ENCODE data around the gene PAX9.

DNA sequence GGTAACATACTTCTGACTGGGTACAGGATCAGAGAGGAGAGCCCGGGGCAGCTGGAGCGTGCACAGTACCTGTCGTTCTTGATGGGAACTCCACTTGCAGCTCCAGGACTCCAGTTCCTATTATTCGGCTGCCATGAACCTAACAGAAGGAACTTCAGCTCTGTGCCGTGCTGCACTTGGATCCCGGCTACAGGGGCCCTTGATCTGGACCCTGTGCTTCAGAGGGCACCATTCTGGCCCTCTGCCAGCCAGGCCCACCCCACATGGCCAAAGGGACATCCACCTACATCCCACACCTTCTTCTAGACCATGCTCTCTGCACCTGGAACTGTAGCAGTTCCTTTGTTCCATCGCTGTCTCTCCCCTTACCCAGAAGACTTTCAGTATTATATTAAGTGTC is 58.2 kb downstream of the PAX9 start:
- no peak for TF ChIP-seq EP300 (IDR thresholded peaks at IDR 0.05)
- TF ChIP-seq, protein P1, sequence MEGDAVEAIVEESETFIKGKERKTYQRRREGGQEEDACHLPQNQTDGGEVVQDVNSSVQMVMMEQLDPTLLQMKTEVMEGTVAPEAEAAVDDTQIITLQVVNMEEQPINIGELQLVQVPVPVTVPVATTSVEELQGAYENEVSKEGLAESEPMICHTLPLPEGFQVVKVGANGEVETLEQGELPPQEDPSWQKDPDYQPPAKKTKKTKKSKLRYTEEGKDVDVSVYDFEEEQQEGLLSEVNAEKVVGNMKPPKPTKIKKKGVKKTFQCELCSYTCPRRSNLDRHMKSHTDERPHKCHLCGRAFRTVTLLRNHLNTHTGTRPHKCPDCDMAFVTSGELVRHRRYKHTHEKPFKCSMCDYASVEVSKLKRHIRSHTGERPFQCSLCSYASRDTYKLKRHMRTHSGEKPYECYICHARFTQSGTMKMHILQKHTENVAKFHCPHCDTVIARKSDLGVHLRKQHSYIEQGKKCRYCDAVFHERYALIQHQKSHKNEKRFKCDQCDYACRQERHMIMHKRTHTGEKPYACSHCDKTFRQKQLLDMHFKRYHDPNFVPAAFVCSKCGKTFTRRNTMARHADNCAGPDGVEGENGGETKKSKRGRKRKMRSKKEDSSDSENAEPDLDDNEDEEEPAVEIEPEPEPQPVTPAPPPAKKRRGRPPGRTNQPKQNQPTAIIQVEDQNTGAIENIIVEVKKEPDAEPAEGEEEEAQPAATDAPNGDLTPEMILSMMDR (IDR thresholded peaks at IDR 0.05): no peak
- no peak for TF ChIP-seq POLR2A (IDR thresholded peaks at IDR 0.05)

Measured in tibial nerve (tissue), 4 donors.